Heart right ventricle (tissue), 16 donors: ENCODE results near the gene ATXN2. TPM values are rescaled to one million over a fixed set of nuclear protein-coding genes. Genes with fewer than 3 reads are reported as not detected.
"Not testable (repeated sequence)": the region's sequence is repeated elsewhere in the genome, so short reads cannot be mapped to it uniquely, and the experiment has no call there.

Experiments
- ATAC-seq, 8 donors: fragments of 200-7000 bp; cut with Tn5 transposase; one replicate each; pipeline ENCODE4 v1.9.1; 2020; ENCODE audit warnings: mild to moderate bottlenecking in 8 of 8, moderate library complexity in 8 of 8, moderate number of reproducible peaks in 1 of 8
- DNase-seq, 2 donors: peaks; one replicate each; pipeline ENCODE4 v3.0.0-alpha.2; 2020
- H3K27ac ChIP-seq, 10 donors: fragments of 200-600 bp; sonication (generic) in 2 of 10; one replicate each; pipeline versions ENCODE4 v1.5.0 to v1.8.0; 2020 to 2022; ENCODE audit warnings: mild to moderate bottlenecking in 3 of 10
- H3K27me3 ChIP-seq, 7 donors: fragments of 200-600 bp; one replicate each; pipeline ENCODE4 v1.8.0; 2021 to 2022; ENCODE audit warnings: mild to moderate bottlenecking in 2 of 7
- H3K36me3 ChIP-seq, 9 donors: fragments of 200-600 bp; sonication (generic) in 1 of 9; one replicate each; pipeline versions ENCODE4 v1.5.0 to v1.8.0; 2020 to 2022; ENCODE audit warnings: mild to moderate bottlenecking in 2 of 9
- H3K4me1 ChIP-seq, 9 donors: fragments of 200-600 bp; sonication (generic) in 1 of 9; one replicate each; pipeline versions ENCODE4 v1.5.0 to v1.8.0; 2020 to 2022; ENCODE audit warnings: mild to moderate bottlenecking in 4 of 9
- H3K4me3 ChIP-seq, 10 donors: fragments of 200-600 bp; sonication (generic) in 2 of 10; one replicate each; pipeline versions ENCODE4 v1.5.0 to v1.8.0; 2020 to 2022; ENCODE audit warnings: mild to moderate bottlenecking in 7 of 10, moderate library complexity in 2 of 10
- H3K9me3 ChIP-seq, 11 donors: fragments of 200-600 bp in 10 of 11; sonication (generic) in 2 of 11; one replicate each; pipeline versions ENCODE4 v1.5.0 to v1.8.0; 2013 to 2022; ENCODE audit warnings: mild to moderate bottlenecking in 2 of 11, control low read depth in 1 of 11, moderate library complexity in 1 of 11
- WGBS, 2 donors: extraction: QIAGEN DNeasy Blood & Tissue Kit; methylation state at CpG; one replicate each; pipeline ENCODE4 v1.1.7; 2013; ENCODE audit warnings: inconsistent platforms in 1 of 2; 5-methylcytosine and 5-hydroxymethylcytosine counted together
- intact Hi-C, 10 donors: fragments of 100-400 bp; cut with DNase I; formaldehyde crosslinking; loops; one replicate each; pipeline versions ENCODE4 v1.11.1 to v1.14.2; 2022
- polyA plus RNA-seq, 2 donors: library from polyadenylated mRNA; stranded (reverse); fragments of 200-250 nt; gene quantifications; one replicate each; pipeline ENCODE4 v1.2.3, GENCODE V29; 2013
- total RNA-seq, 10 donors: library from RNA; stranded (reverse); fragmentation: NEBNext Ultra II Directional in 3 of 10; extraction: Animal tissue kit (Norgen Biotek cat#: 25700) in 3 of 10; gene quantifications; one replicate each; pipeline versions ENCODE4 v1.2.1 to v1.2.4, GENCODE V29; 2021 to 2023
- TF ChIP-seq, protein P1 (sequence below), 9 donors: fragments of 200-600 bp; sonication (generic) in 2 of 9; IDR thresholded peaks; one replicate each; pipeline versions ENCODE4 v1.5.0 to v1.8.0; 2021 to 2022; ENCODE audit warnings: antibody characterized with exemption in 9 of 9, mild to moderate bottlenecking in 5 of 9, moderate library complexity in 1 of 9
- donor health status: Arrhythmogenic right ventricular cardiomyopathy.
- donor health status: ischemic (EF 13 %, LVEDD 7.1; RV severe dilation, severe dysfunction).
- donor health status: healthy with polysubstance abuse.
- donor health status: DM: no; HTN: yes; CAD: no.
- donor health status: DM: no; HTN: no; CAD: no.
- donor health status: ischemic (EF 25% LVEDD 6.9; RV normal size, moderate dysfunction).
- donor health status: ischemic (EF 25% LVEDD 5.7; RV mildly dilated, moderate dysfunction).
- donor health status: healthy.
- donor health status: DM: yes; HTN: yes; CAD: no.
- donor health status: Ischemic cardiomyopathy.
- donor health status: ischemic (EF 35%, LVEDD 5.7; RV mildly dilated, moderate dysfunction).
- donor health status: nonischemic (EF 11% LVEDD 7.7; RV severe dilation, severe dysfunction).
- donor health status: DM: yes; HTN: yes; CAD: no.
- donor health status: PGD.
- donor health status: ischemic (EF 29% LVEDD 5.4; RV normal size, mild dysfunction).
- donor health status: nonischemic (EF 23%, LVEDD 6.1; RV moderate dilation, normal function).

ATXN2 gene
- total and polyA plus RNA-seq, 12 donors = 18.8 to 69.9 (median 55.0) TPM

DNA sequence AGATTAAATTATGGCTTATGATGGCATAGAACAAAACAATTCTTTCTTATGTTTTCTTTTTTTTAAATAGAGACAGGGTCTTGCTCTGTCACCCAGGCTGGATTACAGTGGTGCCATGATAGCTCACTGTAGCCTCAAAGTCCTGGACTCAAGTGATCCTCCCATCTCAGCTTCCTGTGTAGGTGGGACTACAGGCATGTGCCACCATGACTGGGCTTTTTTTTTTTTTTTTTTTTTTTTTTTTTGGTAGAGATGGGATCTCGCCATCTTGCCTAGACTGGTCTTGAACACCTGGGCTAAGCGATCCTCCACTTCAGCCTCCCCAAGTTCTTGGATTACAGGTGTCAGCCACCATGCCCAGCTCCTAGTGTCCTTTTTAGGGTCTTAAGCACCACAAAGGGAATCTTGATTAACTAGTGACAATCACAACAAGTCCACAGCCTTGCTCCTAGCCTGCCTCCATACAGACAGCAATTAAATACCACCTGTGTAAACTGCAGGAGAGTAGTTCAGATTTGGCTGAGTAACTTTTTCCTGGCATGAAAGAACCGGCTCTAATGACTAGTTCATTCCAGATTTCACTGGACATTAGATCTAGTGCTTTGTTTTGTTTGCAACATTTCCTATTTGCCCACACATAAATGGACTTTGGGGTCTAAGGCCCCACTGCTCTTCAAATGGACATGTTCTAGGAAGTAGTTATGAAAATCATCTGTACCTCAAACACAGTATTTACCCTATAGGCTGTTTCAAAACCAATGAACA is 131.8 kb downstream of the ATXN2 start:
- no peak overlapping the region for H3K4me3 ChIP-seq
- H3K4me1 ChIP-seq = peaks cover 0 to 5% (median 0%) of the 10 kb centered on the region in 9 donors
- peak in 1 of 8 donors; percentile 42 for ATAC-seq
- DNase-seq = no peak
- TF ChIP-seq, protein P1, sequence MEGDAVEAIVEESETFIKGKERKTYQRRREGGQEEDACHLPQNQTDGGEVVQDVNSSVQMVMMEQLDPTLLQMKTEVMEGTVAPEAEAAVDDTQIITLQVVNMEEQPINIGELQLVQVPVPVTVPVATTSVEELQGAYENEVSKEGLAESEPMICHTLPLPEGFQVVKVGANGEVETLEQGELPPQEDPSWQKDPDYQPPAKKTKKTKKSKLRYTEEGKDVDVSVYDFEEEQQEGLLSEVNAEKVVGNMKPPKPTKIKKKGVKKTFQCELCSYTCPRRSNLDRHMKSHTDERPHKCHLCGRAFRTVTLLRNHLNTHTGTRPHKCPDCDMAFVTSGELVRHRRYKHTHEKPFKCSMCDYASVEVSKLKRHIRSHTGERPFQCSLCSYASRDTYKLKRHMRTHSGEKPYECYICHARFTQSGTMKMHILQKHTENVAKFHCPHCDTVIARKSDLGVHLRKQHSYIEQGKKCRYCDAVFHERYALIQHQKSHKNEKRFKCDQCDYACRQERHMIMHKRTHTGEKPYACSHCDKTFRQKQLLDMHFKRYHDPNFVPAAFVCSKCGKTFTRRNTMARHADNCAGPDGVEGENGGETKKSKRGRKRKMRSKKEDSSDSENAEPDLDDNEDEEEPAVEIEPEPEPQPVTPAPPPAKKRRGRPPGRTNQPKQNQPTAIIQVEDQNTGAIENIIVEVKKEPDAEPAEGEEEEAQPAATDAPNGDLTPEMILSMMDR (IDR thresholded peaks at IDR 0.05) = no peak
- H3K27me3 ChIP-seq = no peaks in the 10 kb centered on the region
- H3K27ac ChIP-seq = no peak overlapping the region
- intact Hi-C loops = no loop called here
- WGBS, 2 donors = 90 to 97% methylated on average over 3 of the region's 3 CpGs
- peaks cover 0 to 89% (median 21%) of the 10 kb centered on the region in 9 donors for H3K36me3 ChIP-seq
- no peaks in the 10 kb centered on the region for H3K9me3 ChIP-seq

DNA sequence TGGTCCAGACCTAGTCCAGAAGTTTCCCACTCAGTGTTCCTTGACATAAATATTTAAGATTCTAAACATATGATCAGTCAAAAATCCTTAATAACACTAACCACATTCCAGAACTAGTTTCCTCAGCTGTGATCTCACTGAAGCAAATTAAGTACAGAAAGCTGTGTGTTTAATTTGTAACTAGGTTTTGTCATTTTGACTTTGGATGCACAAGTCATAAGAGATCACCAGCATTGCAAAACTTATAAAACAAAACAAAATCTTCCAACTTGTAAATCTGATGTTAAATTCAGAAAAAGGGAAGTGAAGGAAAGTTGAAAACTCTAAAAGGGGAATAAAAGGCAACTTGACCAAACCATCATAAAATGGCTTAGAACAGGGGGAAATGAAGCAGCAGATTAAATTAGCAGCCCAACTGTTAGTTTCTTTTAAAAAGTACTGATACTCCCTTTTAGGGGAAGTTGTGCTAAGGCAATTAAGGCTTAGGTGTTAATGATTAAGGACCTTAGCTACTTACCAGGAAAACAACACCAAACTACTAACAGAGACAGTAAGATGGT is 136.8 kb downstream of the ATXN2 start:
- H3K4me1 ChIP-seq = peaks cover 0 to 13% (median 5%) of the 10 kb centered on the region in 9 donors
- ATAC-seq (no peak), DNase-seq (no peak)
- TF ChIP-seq, protein P1 (IDR thresholded peaks at IDR 0.05) = no peak
- H3K27ac ChIP-seq = no peak overlapping the region
- H3K36me3 ChIP-seq = peaks cover 0 to 86% (median 17%) of the 10 kb centered on the region in 9 donors
- no peaks in the 10 kb centered on the region for H3K27me3 ChIP-seq
- intact Hi-C loops = no loop called here
- no peaks in the 10 kb centered on the region for H3K9me3 ChIP-seq
- H3K4me3 ChIP-seq = no peak overlapping the region

DNA sequence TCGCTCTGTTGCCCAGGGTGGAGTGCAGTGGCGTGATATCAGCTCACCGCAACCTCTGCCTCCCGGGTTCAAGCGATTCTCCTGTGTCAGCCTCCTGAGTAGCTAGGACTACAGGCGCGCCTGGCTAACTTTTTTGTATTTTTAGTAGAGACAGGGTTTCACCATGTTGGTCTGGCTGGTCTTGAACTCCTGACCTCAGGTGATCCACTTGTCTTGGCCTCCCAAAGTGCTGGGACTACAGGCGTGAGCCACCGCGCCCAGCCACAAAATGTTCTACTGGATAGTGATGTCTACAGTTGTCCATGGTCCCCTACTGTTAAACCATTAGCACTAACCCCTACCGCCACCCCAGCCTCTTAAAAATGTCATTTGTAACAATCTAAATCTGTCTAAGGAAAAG is 139.0 kb downstream of the ATXN2 start:
- H3K27me3 ChIP-seq, H3K4me3 ChIP-seq, H3K27ac ChIP-seq, H3K9me3 ChIP-seq, intact Hi-C loops, ATAC-seq, DNase-seq: not testable (repeated sequence)
- H3K4me1 ChIP-seq = peaks cover 3 to 22% (median 13%) of the 10 kb centered on the region in 9 donors
- peaks cover 0 to 86% (median 29%) of the 10 kb centered on the region in 9 donors for H3K36me3 ChIP-seq
- WGBS, 2 donors = 96 to 99% methylated on average over 11 of the region's 11 CpGs

DNA sequence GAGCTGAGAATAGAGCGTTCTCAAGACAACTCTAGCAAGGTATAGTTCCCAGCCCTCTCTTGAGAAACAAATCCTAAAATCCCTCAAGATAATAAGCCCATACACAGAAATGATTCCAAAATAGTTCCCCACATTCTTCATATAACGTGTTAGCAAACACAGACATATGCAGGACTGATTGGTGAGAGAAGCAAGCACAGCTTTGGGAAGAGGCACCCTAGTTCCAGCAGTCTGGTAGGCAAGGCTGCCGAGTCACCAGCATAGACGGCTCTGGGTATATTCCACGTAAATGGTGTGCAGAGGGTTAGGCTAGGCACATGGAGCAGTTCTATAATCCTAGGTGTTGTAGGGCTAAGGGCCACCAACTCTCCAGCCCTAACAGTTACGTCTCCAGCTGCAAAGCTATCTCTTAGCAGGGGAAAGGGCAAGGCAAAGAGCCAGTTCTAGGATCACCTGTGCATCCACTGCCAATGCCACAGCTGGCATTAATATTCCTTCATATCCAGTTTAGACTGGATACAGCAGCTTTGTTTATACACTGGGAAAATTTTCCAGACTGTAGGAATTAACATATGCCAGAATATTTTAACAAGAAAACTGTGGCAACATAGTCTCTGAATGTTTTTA is 140.5 kb downstream of the ATXN2 start:
- 83 to 86% methylated on average over 6 of the region's 6 CpGs for WGBS, 2 donors
- TF ChIP-seq, protein P1 (IDR thresholded peaks at IDR 0.05) = no peak
- Histone ChIP-seq H3K4me1 (peaks cover 7 to 37% (median 23%) of the 10 kb centered on the region in 9 donors), H3K27me3 (no peaks in the 10 kb centered on the region), H3K9me3 (no peaks in the 10 kb centered on the region), H3K27ac (no peak overlapping the region), H3K36me3 (peaks cover 0 to 88% (median 29%) of the 10 kb centered on the region in 9 donors), H3K4me3 (no peak overlapping the region)
- ATAC-seq (peak in 1 of 8 donors; percentile 27), DNase-seq (no peak)
- intact Hi-C loops = loop anchor here in 1 of 10 donors (10.0 kb wide), 1 partner anchor 66 kb away; no protein-coding TSS in a partner anchor
